Calu3 (cell line): ENCODE measurements around the gene RASD2. TPM values are rescaled to one million over a fixed set of nuclear protein-coding genes. Genes with fewer than 3 reads are reported as not detected.

ENCODE experiments used
- BruUV-seq: library from RNA; stranded (reverse); fragments of 400-500 nt; replicated peaks from 2 replicates; lab custom pipeline; 2021; lab: Mats Ljungman, UMichigan
- CTCF ChIA-PET: fragments of 300-600 bp; sonication (Branson Sonifier 250); formaldehyde crosslinking; loops from one replicate; lab custom pipeline; 2022; ENCODE audit warnings: antibody characterized with exemption; lab: Charles Lee
- DNase-seq: peaks from one replicate; pipeline ENCODE4 v3.0.0; 2022
- H3K27ac Mint-ChIP-seq: one replicate; pipeline ENCODE4 v1.8.0; 2022; ENCODE audit warnings: mixed read lengths; ENCODE audit not compliant: unreplicated experiment
- H3K27me3 Mint-ChIP-seq: one replicate; pipeline ENCODE4 v1.8.0; 2022; ENCODE audit warnings: mixed read lengths; ENCODE audit not compliant: unreplicated experiment
- H3K36me3 Mint-ChIP-seq: one replicate; pipeline ENCODE4 v1.8.0; 2022; ENCODE audit warnings: mild to moderate bottlenecking, moderate library complexity, mixed read lengths; ENCODE audit not compliant: insufficient read depth, unreplicated experiment
- H3K4me1 Mint-ChIP-seq: one replicate; pipeline ENCODE4 v1.8.0; 2022; ENCODE audit warnings: mild to moderate bottlenecking, low read depth, mixed read lengths; ENCODE audit not compliant: unreplicated experiment
- H3K4me3 Mint-ChIP-seq: one replicate; pipeline ENCODE4 v1.8.0; 2022; ENCODE audit warnings: mild to moderate bottlenecking, low read depth, moderate library complexity, mixed read lengths; ENCODE audit not compliant: unreplicated experiment
- H3K9me3 Mint-ChIP-seq: one replicate; pipeline ENCODE4 v1.8.0; 2022; ENCODE audit warnings: low read depth, mixed read lengths; ENCODE audit not compliant: unreplicated experiment
- CTCF ChIP-seq: fragments of 200-600 bp; IDR thresholded peaks from one replicate; pipeline ENCODE4 v1.8.0; 2022; ENCODE audit warnings: antibody characterized with exemption; ENCODE audit not compliant: unreplicated experiment
- intact Hi-C: fragments of 100-400 bp; cut with micrococcal nuclease; formaldehyde crosslinking; loops from one replicate; pipeline ENCODE4 v1.10.0; 2022; ENCODE audit not compliant: unreplicated experiment
- total RNA-seq: library from RNA; stranded (reverse); gene quantifications from 2 replicates; pipeline ENCODE4 v1.2.3, GENCODE V29; 2022

RASD2 gene
- total RNA-seq, 1 experiment from 2014 or later = 0.14 TPM

GRCh38 chr22:35601743-35602615 lies 61.3 kb downstream of the RASD2 start:
- Mint-ChIP-seq H3K27me3 (no peaks in the 10 kb centered on the region), H3K36me3 (no peaks in the 10 kb centered on the region), H3K27ac (no peak overlapping the region), H3K4me1 (no peaks in the 10 kb centered on the region), H3K9me3 (no peaks in the 10 kb centered on the region), H3K4me3 (no peak overlapping the region)
- intact Hi-C loops = no loop called here
- peak; percentile 81 for DNase-seq
- CTCF ChIA-PET = interaction anchor here (0.5 to 1.0 kb wide), 5 partner anchors 171 to 683 kb away, joined by 3 to 5 read pairs (median 3); no protein-coding TSS in a partner anchor
- TF ChIP-seq CTCF = no peak
- BruUV-seq = no TSS peak

Other genes with a start within 250 kb of the RASD2 start
- 49.1 and 50.0 TPM in 2 replicates for gene TOM1, start 240.9 kb upstream of the RASD2 start, total RNA-seq
- 0.73 and 0.85 TPM in 2 replicates for gene HMOX1, start 159.7 kb upstream of the RASD2 start, total RNA-seq
- gene MCM5, start 140.7 kb upstream of the RASD2 start, total RNA-seq = 88.4 and 93.0 TPM in 2 replicates
- gene MB, start 76.5 kb downstream of the RASD2 start, total RNA-seq = 0.37 TPM in 1 of 2 replicates, not detected in the other
- 24.0 and 39.9 TPM in 2 replicates for gene APOL6, start 107.6 kb downstream of the RASD2 start, total RNA-seq
- not detected in 2 replicates for gene APOL5, start 177.0 kb downstream of the RASD2 start, total RNA-seq